ENCODE results near the gene CARD10. TPM values are rescaled to one million over a fixed set of nuclear protein-coding genes. Genes with fewer than 3 reads are reported as not detected.

CARD10 gene
- total and polyA plus RNA-seq, 2 of the 8 experiments (the other 6 are each of a cell fraction or from before 2014, with no cell fraction given) = 13.5 to 14.4 TPM

- no peak for TF ChIP-seq ATF2 (IDR thresholded peaks at IDR 0.05; ENCODE audit: low read length)
Measured at GRCh38 chr22:37563153-37564081, 44.2 kb upstream of the CARD10 start (continued).
